Neutrophil (primary cell): ENCODE results near the gene NOCT.

Source experiments
- H3K27ac ChIP-seq: fragments of 200-600 bp; sonication (generic); 2 replicates; pipeline ENCODE4 v1.5.1; 2016; ENCODE audit warnings: mild to moderate bottlenecking, moderate library complexity
- H3K27me3 ChIP-seq: fragments of 200-600 bp; sonication (generic); 2 replicates; pipeline ENCODE4 v1.6.0; 2016; ENCODE audit warnings: mild to moderate bottlenecking
- H3K36me3 ChIP-seq: fragments of 200-600 bp; sonication (generic); 2 replicates; pipeline ENCODE4 v1.5.1; 2017
- H3K4me1 ChIP-seq, 2 experiments: fragments of 200-600 bp in 1 of 2; sonication (generic) in 1 of 2; 1 replicate in 1 of 2; 2 replicates in 1 of 2; pipeline versions ENCODE4 v1.5.1 to v1.6.1; 2013 to 2016; ENCODE audit warnings: low read depth in 1 of 2, low read length in 1 of 2, mild to moderate bottlenecking in 1 of 2, moderate library complexity in 1 of 2; ENCODE audit not compliant: control insufficient read depth in 1 of 2, insufficient read depth in 1 of 2
- H3K4me3 ChIP-seq, 2 experiments: fragments of 200-600 bp in 1 of 2; sonication (generic) in 1 of 2; 1 replicate in 1 of 2; 2 replicates in 1 of 2; pipeline ENCODE4 v1.5.1; 2013 to 2016; ENCODE audit warnings: low read depth in 1 of 2, low read length in 1 of 2, mild to moderate bottlenecking in 1 of 2, moderate library complexity in 1 of 2
- H3K9me3 ChIP-seq: fragments of 200-600 bp; sonication (generic); 2 replicates; pipeline ENCODE4 v1.5.1; 2016
- TF ChIP-seq, protein P1 (sequence below): fragments of 200-600 bp; sonication (generic); IDR thresholded peaks from 2 replicates; pipeline ENCODE4 v1.5.1; 2016; ENCODE audit warnings: antibody characterized with exemption

Gene NOCT

DNA sequence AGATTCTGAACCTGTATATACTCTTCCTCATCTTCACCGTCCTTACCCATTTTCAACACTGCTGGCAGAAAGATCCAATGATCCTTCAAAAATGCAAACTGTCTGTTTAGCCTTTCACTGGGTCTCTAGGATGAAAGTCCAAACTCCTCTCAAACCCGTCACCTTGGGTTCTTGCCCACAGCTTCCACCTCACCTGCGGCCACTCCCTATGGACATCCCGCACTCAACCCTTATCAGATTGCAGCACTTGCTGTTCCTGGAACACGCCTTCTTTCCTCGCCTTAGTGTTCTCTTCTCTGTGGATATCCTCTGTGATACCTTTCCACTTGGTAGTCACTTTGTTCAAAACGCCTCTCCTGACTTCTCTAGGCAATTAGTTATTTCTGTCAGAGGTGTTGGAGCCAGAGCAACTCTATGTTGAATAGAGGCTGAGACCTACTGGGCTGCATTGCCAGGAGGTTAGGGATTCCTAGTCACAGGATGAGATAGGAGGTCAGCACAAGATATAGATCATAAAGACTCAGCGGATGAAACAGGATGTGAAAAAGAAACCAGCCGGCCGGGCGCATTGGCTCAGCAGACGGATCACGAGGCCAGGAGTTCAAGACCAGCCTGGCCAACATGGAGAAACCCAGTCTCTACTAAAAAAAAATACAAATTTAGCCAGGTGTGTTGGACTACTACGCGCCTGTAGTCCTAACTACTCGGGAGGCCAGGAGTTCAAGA, 4.2 kb upstream of the NOCT start:
- Histone ChIP-seq H3K36me3 (no peaks in the 10 kb centered on the region), H3K4me1 (peaks cover 25 to 28% of the 10 kb centered on the region in 2 experiments), H3K27me3 (no peaks in the 10 kb centered on the region), H3K27ac (no peak overlapping the region), H3K9me3 (no peaks in the 10 kb centered on the region), H3K4me3 (no peak overlapping the region)
- TF ChIP-seq, protein P1, sequence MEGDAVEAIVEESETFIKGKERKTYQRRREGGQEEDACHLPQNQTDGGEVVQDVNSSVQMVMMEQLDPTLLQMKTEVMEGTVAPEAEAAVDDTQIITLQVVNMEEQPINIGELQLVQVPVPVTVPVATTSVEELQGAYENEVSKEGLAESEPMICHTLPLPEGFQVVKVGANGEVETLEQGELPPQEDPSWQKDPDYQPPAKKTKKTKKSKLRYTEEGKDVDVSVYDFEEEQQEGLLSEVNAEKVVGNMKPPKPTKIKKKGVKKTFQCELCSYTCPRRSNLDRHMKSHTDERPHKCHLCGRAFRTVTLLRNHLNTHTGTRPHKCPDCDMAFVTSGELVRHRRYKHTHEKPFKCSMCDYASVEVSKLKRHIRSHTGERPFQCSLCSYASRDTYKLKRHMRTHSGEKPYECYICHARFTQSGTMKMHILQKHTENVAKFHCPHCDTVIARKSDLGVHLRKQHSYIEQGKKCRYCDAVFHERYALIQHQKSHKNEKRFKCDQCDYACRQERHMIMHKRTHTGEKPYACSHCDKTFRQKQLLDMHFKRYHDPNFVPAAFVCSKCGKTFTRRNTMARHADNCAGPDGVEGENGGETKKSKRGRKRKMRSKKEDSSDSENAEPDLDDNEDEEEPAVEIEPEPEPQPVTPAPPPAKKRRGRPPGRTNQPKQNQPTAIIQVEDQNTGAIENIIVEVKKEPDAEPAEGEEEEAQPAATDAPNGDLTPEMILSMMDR: no peak

DNA sequence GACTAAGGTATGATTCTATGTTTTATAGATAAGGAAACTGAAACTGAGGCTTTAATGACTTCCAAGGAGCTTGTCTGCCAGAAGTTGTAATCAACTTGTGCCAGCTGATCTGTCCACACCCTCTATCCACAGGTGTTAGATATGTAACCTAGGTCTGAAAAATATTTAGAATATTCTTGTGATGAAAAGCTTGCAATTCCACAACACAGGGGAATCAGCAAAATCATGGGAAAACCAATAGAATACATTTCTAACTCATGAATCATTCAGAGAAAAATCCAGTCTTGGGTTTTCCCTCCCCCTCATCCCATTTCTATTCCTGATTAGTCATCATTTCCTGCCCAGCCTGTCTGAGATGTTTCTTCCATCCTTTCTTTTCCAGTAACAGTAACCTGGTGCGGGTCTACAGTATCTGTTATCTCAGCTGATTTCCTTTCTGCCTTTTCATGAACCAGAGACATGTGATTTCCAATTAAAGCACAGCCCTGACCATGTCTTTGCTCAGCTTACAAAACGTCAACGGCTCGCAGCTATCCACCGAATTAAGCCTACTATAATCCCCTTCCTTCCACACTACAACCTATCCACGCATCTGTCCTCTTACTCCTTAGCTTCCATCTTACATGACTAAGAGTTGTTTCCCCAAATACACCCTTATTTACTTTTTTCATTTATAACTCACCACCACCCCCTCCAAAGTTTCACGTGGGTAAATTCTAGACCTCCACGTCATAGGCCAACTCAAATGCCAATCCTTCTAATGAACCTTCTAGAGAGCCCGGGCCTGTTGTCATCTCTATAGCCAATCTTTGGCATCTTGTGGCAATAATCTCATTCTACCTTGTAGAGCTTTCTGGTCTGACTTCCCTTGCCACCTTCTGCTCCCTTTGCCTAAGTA, 961 bp upstream of the NOCT start:
- TF ChIP-seq, protein P1: no peak
- Histone ChIP-seq H3K36me3 (no peaks in the 10 kb centered on the region), H3K4me3 (peak overlapping the region; percentile 73 to 75), H3K27ac (peak overlapping the region; percentile 88), H3K4me1 (peaks cover 45 to 47% of the 10 kb centered on the region in 2 experiments), H3K9me3 (no peaks in the 10 kb centered on the region), H3K27me3 (no peaks in the 10 kb centered on the region)

DNA sequence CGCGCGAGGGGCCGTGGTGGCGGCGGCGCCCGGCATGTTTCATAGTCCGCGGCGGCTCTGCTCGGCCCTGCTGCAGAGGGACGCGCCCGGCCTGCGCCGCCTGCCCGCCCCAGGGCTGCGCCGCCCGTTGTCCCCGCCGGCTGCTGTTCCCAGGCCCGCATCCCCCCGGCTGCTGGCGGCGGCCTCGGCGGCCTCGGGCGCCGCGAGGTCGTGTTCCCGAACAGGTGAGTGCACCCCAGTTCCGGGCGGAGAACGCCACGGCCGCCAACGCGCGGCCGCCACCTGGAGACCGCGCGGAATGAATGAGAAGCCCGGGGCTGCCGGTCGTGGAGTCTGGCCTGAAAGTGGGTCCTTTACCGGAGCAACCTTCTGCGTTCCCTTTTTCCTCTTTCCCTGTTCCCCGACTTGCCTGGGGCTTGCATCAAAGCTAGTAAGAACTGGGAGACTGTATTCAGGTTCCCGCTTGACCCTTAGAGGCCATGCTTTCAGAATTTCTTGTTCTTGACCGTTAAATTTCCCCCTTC, 429 bp downstream of the NOCT start:
- H3K4me1 ChIP-seq: peaks cover 57 to 60% of the 10 kb centered on the region in 2 experiments
- TF ChIP-seq, protein P1: no peak
- H3K27ac ChIP-seq: peak overlapping the region; percentile 88
- H3K36me3 ChIP-seq: no peaks in the 10 kb centered on the region
- H3K27me3 ChIP-seq: no peaks in the 10 kb centered on the region
- peak overlapping the region; percentile 73 to 75 for H3K4me3 ChIP-seq
- H3K9me3 ChIP-seq: no peaks in the 10 kb centered on the region

DNA sequence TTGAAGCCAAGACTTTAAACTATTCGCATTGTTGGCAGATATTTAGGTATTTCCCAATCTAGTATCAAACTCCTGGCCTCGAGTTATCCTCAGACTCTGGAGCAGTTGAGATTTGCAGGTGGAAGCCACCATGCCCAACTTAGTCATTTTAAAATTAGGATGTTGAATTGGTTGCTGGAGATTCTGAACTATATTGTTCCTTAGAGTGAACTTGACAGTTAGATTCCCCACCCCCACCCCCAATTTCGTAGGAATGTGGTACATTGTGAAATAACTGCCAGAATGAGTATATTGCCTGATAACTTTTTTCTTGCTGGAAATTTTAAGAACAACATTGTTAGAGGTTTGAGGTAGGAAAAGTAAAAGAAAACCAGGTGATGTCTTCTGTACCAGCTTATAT, 2.3 kb downstream of the NOCT start:
- Histone ChIP-seq H3K9me3 (no peaks in the 10 kb centered on the region), H3K27me3 (no peaks in the 10 kb centered on the region), H3K36me3 (no peaks in the 10 kb centered on the region), H3K27ac (peak overlapping the region; percentile 66), H3K4me3 (no peak overlapping the region), H3K4me1 (peaks cover 65% of the 10 kb centered on the region in 2 experiments)
- TF ChIP-seq, protein P1: no peak

DNA sequence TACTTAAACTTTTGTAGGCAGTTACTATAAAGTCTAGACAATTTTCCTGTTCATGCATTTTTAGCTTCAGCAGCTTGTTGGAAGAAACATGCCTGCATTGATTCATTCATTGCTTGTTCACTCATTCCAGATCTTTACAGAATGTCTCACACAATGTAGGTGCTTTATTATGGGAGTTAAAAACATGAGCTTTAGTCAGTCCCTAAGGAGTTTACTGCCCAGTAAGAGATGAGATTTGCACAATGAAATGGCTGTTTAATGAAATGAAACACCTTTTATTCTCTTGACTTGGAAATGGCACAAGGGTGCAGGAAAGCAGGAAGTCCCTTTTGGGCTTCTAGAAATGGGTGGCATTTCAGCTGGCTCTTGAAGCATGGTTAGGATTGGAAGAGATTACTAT, 2.9 kb downstream of the NOCT start:
- H3K27ac ChIP-seq: peak overlapping the region; percentile 66
- H3K4me1 ChIP-seq: peaks cover 65% of the 10 kb centered on the region in 2 experiments
- H3K36me3 ChIP-seq: no peaks in the 10 kb centered on the region
- TF ChIP-seq, protein P1: no peak
- no peaks in the 10 kb centered on the region for H3K27me3 ChIP-seq
- no peak overlapping the region for H3K4me3 ChIP-seq
- no peaks in the 10 kb centered on the region for H3K9me3 ChIP-seq
